SKM-1 (cell line): ENCODE results near the gene G3BP1.
"Not testable (repeated sequence)": the region's sequence is repeated elsewhere in the genome, so short reads cannot be mapped to it uniquely, and the experiment has no call there.

Experiments used
- DNase-seq: peaks from one replicate; lab custom pipeline; 2025; ENCODE audit not compliant: unreplicated experiment; lab: John Stamatoyannopoulos, UW

The G3BP1 gene

DNA sequence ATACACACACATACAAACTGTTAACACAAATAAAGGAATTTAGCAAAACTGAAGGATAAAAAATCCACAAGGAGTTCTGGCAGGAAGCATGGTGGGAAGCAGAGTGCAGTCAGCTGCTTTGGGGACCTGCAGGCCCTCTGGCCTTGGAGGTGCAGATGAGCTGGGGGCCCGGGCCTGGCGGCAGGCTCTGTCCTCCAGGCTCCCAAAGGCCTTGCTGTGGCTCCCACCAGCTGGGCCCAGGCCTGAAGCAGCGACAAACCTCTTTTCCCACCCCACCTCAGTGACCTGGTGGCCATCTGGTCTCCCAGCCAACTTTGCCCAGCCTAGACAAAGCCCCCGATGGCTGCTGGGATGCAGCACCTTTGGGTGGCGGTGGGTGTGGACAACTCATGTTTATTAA is 85.1 kb downstream of the G3BP1 start:
- DNase-seq = no peak

DNA sequence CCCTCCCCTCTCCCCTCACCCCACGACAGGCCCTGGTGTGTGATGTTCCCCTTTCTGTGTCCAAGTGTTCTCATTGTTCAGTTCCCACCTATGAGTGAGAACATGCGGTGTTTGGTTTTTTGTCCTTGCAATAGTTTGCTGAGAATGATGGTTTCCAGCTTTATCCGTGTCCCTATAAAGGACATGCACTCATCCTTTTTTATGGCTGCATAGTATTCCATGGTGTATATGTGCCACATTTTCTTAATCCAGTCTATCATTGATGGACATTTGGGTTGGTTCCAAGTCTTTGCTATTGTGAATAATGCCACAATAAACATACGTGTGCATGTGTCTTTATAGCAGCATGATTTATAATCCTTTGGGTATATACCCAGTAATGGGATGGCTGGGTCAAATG is 89.1 kb downstream of the G3BP1 start:
- DNase-seq = not testable (repeated sequence)
